Neuronal stem cell (in vitro differentiated cells): ENCODE results near the gene ATXN10.

Experiments
- DNase-seq: peaks from one replicate; pipeline ENCODE4 v3.0.0-alpha.2; 2013; ENCODE audit warnings: low spot score
- H2AFZ ChIP-seq: one replicate; pipeline ENCODE4 v1.6.1; 2013; ENCODE audit warnings: mild to moderate bottlenecking, low read length, inconsistent platforms
- H2AK5ac ChIP-seq: 2 replicates; pipeline ENCODE4 v1.6.1; 2013; ENCODE audit warnings: low read depth, mild to moderate bottlenecking, inconsistent platforms, low read length, moderate library complexity, mixed read lengths
- H2BK120ac ChIP-seq: 2 replicates; pipeline ENCODE4 v1.6.1; 2013; ENCODE audit warnings: low read depth, mild to moderate bottlenecking, inconsistent platforms, low read length, moderate library complexity, mixed read lengths
- H2BK12ac ChIP-seq: one replicate; pipeline ENCODE4 v1.6.1; 2013; ENCODE audit warnings: low read length, inconsistent platforms
- H2BK15ac ChIP-seq: 2 replicates; pipeline ENCODE4 v1.6.1; 2013; ENCODE audit warnings: mild to moderate bottlenecking, low read length, inconsistent platforms, mixed read lengths
- H2BK5ac ChIP-seq: one replicate; pipeline ENCODE4 v1.6.1; 2013; ENCODE audit warnings: inconsistent platforms, mild to moderate bottlenecking, low read length, moderate library complexity
- H3K14ac ChIP-seq: one replicate; pipeline ENCODE4 v1.6.1; 2013; ENCODE audit warnings: low read length, inconsistent platforms
- H3K18ac ChIP-seq: 2 replicates; pipeline ENCODE4 v1.6.1; 2013; ENCODE audit warnings: low read length, inconsistent platforms
- H3K23ac ChIP-seq: 2 replicates; pipeline ENCODE4 v1.6.1; 2013; ENCODE audit warnings: low read depth, mild to moderate bottlenecking, mixed read lengths, low read length, inconsistent platforms; ENCODE audit not compliant: poor library complexity
- H3K27ac ChIP-seq: replicated peaks from 3 replicates; pipeline ENCODE4 v1.5.1; 2013; ENCODE audit warnings: low read length, inconsistent platforms
- H3K27me3 ChIP-seq, 3 experiments: 2 replicates each; pipeline ENCODE4 v1.6.1; 2013; ENCODE audit warnings: low read length in 3 of 3, mild to moderate bottlenecking in 2 of 3, inconsistent platforms in 1 of 3, low read depth in 1 of 3, mixed read lengths in 1 of 3, moderate library complexity in 1 of 3; ENCODE audit not compliant: control insufficient read depth in 3 of 3, insufficient read depth in 3 of 3
- H3K36me3 ChIP-seq, 2 donors: replicated peaks in 1 of 2; 2 replicates each; pipeline ENCODE4 v1.6.1; 2013; ENCODE audit warnings: low read length in 2 of 2; ENCODE audit not compliant: control insufficient read depth in 2 of 2, insufficient read depth in 2 of 2
- H3K4ac ChIP-seq: 2 replicates; pipeline ENCODE4 v1.6.1; 2013; ENCODE audit warnings: inconsistent platforms, mild to moderate bottlenecking, low read length, moderate library complexity
- H3K4me1 ChIP-seq, 2 donors: 1 replicate in 1 of 2; 2 replicates in 1 of 2; pipeline ENCODE4 v1.6.1; 2013; ENCODE audit warnings: low read length in 2 of 2, low read depth in 1 of 2; ENCODE audit not compliant: control insufficient read depth in 2 of 2, insufficient read depth in 1 of 2
- H3K4me2 ChIP-seq: one replicate; pipeline ENCODE4 v1.6.1; 2013; ENCODE audit warnings: mild to moderate bottlenecking, low read length, inconsistent platforms; ENCODE audit not compliant: insufficient read depth, poor library complexity, severe bottlenecking
- H3K4me3 ChIP-seq, 2 donors: 2 replicates each; pipeline ENCODE4 v1.5.1; 2013; ENCODE audit warnings: low read length in 2 of 2, mild to moderate bottlenecking in 2 of 2, inconsistent platforms in 1 of 2, moderate library complexity in 1 of 2
- H3K79me1 ChIP-seq: one replicate; pipeline ENCODE4 v1.6.1; 2013; ENCODE audit warnings: low read depth, mild to moderate bottlenecking, inconsistent platforms, low read length, moderate library complexity
- H3K9ac ChIP-seq: one replicate; pipeline ENCODE4 v1.6.1; 2013; ENCODE audit warnings: mild to moderate bottlenecking, low read depth, low read length, inconsistent platforms; ENCODE audit not compliant: poor library complexity
- H3K9me3 ChIP-seq, 2 donors: replicated peaks in 1 of 2; 2 replicates each; pipeline versions ENCODE3 to v1.6.1; 2013; ENCODE audit warnings: low read length in 2 of 2, mild to moderate bottlenecking in 2 of 2, inconsistent platforms in 1 of 2, low read depth in 1 of 2, mixed read lengths in 1 of 2, moderate library complexity in 1 of 2; ENCODE audit not compliant: control insufficient read depth in 2 of 2, insufficient read depth in 1 of 2
- H4K8ac ChIP-seq: one replicate; pipeline ENCODE4 v1.6.1; 2013; ENCODE audit warnings: low read depth, mild to moderate bottlenecking, inconsistent platforms, low read length, moderate library complexity
- H4K91ac ChIP-seq: one replicate; pipeline ENCODE4 v1.6.1; 2013; ENCODE audit warnings: low read length, low read depth, mild to moderate bottlenecking, inconsistent platforms; ENCODE audit not compliant: poor library complexity
- WGBS, 2 donors: extraction: QIAGEN DNeasy Blood & Tissue Kit; methylation state at CpG; one replicate each; pipeline ENCODE4 v1.1.7; 2013; ENCODE audit warnings: missing lambda C conversion rate in 2 of 2, mixed read lengths in 1 of 2; ENCODE audit not compliant: insufficient read length in 2 of 2, insufficient replicate concordance in 1 of 2; ENCODE audit errors: extremely low coverage in 2 of 2; 5-methylcytosine and 5-hydroxymethylcytosine counted together

ATXN10 gene

GRCh38 chr22:45781459-45781858 is 109.8 kb downstream of the ATXN10 start:
- H3K27me3 ChIP-seq: no peaks in the 10 kb centered on the region
- no peak overlapping the region for H3K27ac ChIP-seq
- H3K18ac ChIP-seq: no peak overlapping the region
- H3K36me3 ChIP-seq: peaks cover 0 to 22% of the 10 kb centered on the region in 2 donors
- H3K14ac ChIP-seq: no peak overlapping the region
- H4K8ac ChIP-seq: no peak overlapping the region
- no CpG with 5 or more reads among the region's 3 CpGs for WGBS, 2 donors
- no peak overlapping the region for H3K4me3 ChIP-seq
- H3K23ac ChIP-seq: no peak overlapping the region
- H3K4me2 ChIP-seq: no peak overlapping the region
- no peak overlapping the region for H2BK15ac ChIP-seq
- H3K79me1 ChIP-seq: peaks cover 2% of the 10 kb centered on the region
- no peak overlapping the region for H2BK12ac ChIP-seq
- no peak overlapping the region for H2BK5ac ChIP-seq
- H2BK120ac ChIP-seq: no peak overlapping the region
- no peak overlapping the region for H2AFZ ChIP-seq
- no peak overlapping the region for H4K91ac ChIP-seq
- no peak for DNase-seq
- no peaks in the 10 kb centered on the region for H3K9me3 ChIP-seq
- H3K9ac ChIP-seq: no peak overlapping the region
- no peak overlapping the region for H2AK5ac ChIP-seq
- no peak overlapping the region for H3K4ac ChIP-seq
- peaks cover 4 to 12% of the 10 kb centered on the region in 2 donors for H3K4me1 ChIP-seq

GRCh38 chr22:45781966-45782365 is 110.3 kb downstream of the ATXN10 start:
- no peak for DNase-seq
- no peak overlapping the region for H2BK5ac ChIP-seq
- H3K9me3 ChIP-seq: no peaks in the 10 kb centered on the region
- no peak overlapping the region for H4K91ac ChIP-seq
- H3K4ac ChIP-seq: no peak overlapping the region
- no peak overlapping the region for H3K14ac ChIP-seq
- no peak overlapping the region for H3K18ac ChIP-seq
- no peak overlapping the region for H2BK15ac ChIP-seq
- no peak overlapping the region for H3K4me3 ChIP-seq
- peaks cover 2% of the 10 kb centered on the region for H3K79me1 ChIP-seq
- H3K27ac ChIP-seq: no peak overlapping the region
- H3K4me2 ChIP-seq: no peak overlapping the region
- peaks cover 4 to 12% of the 10 kb centered on the region in 2 donors for H3K4me1 ChIP-seq
- WGBS, 2 donors: no CpG with 5 or more reads among the region's 6 CpGs
- H3K36me3 ChIP-seq: peaks cover 0 to 22% of the 10 kb centered on the region in 2 donors
- H4K8ac ChIP-seq: no peak overlapping the region
- no peak overlapping the region for H2BK120ac ChIP-seq
- H2BK12ac ChIP-seq: no peak overlapping the region
- H3K9ac ChIP-seq: no peak overlapping the region
- H3K27me3 ChIP-seq: no peaks in the 10 kb centered on the region
- H2AFZ ChIP-seq: no peak overlapping the region
- H2AK5ac ChIP-seq: no peak overlapping the region
- H3K23ac ChIP-seq: no peak overlapping the region

- Histone ChIP-seq H2BK15ac (no peak overlapping the region), H3K36me3 (peaks cover 0 to 20% of the 10 kb centered on the region in 2 donors), H2AK5ac (no peak overlapping the region), H2AFZ (no peak overlapping the region), H3K79me1 (peaks cover 2% of the 10 kb centered on the region), H3K27ac (no peak overlapping the region), H4K8ac (no peak overlapping the region), H3K27me3 (no peaks in the 10 kb centered on the region), H2BK5ac (no peak overlapping the region), H3K4me1 (peaks cover 4 to 12% of the 10 kb centered on the region in 2 donors), H2BK12ac (no peak overlapping the region), H2BK120ac (no peak overlapping the region), H4K91ac (no peak overlapping the region), H3K4ac (no peak overlapping the region), H3K9ac (no peak overlapping the region), H3K9me3 (no peaks in the 10 kb centered on the region), H3K18ac (no peak overlapping the region), H3K4me3 (no peak overlapping the region), H3K14ac (no peak overlapping the region), H3K4me2 (no peak overlapping the region), H3K23ac (no peak overlapping the region)
- no peak for DNase-seq
- WGBS, 2 donors: no CpG with 5 or more reads among the region's 3 CpGs
These were observed 111.4 kb downstream of the ATXN10 start for GRCh38 chr22:45783021-45783420.

DNA sequence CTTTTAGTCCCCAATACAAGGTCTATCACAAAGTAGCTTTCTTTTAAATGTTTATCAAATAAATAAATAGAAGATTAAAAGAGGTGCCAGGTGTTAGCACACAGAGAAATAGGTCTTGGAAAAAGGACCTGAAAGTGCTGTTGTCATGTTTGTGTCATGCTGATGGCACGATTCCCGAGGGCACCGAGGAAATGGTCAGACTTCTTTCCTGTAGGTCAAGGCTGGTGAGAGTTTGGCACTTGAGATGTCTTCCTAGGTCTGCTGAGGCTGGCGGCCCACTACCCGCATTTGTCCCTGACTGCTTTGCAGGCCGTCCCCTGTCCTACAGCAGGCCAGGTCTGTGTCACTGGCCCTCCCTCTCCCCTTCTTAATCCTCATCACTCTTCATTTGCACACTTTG is 112.1 kb downstream of the ATXN10 start:
- Histone ChIP-seq H3K4me1 (peaks cover 4 to 12% of the 10 kb centered on the region in 2 donors), H3K9ac (no peak overlapping the region), H4K91ac (no peak overlapping the region), H2AFZ (no peak overlapping the region), H3K36me3 (peaks cover 0 to 20% of the 10 kb centered on the region in 2 donors), H2BK120ac (no peak overlapping the region), H2AK5ac (no peak overlapping the region), H4K8ac (no peak overlapping the region), H3K27ac (no peak overlapping the region), H2BK15ac (no peak overlapping the region), H2BK12ac (no peak overlapping the region), H2BK5ac (no peak overlapping the region), H3K27me3 (no peaks in the 10 kb centered on the region), H3K4me3 (no peak overlapping the region), H3K4me2 (no peak overlapping the region), H3K9me3 (no peaks in the 10 kb centered on the region), H3K4ac (no peak overlapping the region), H3K79me1 (peaks cover 2% of the 10 kb centered on the region), H3K23ac (no peak overlapping the region), H3K18ac (no peak overlapping the region), H3K14ac (no peak overlapping the region)
- DNase-seq: no peak
- WGBS, 2 donors: no CpG with 5 or more reads among the region's 6 CpGs
